HCT116 (cell line): ENCODE results near the gene BEND7. TPM values are rescaled to one million over a fixed set of nuclear protein-coding genes. Genes with fewer than 3 reads are reported as not detected.

ENCODE experiments used
- ATAC-seq: fragments of 200-7000 bp; cut with Tn5 transposase; 2 replicates; pipeline ENCODE4 v1.9.1; 2020; ENCODE audit warnings: mild to moderate bottlenecking, moderate library complexity
- BruUV-seq: library from RNA; stranded (reverse); fragments of 400-500 nt; replicated peaks from 2 replicates; lab custom pipeline; 2021; lab: Mats Ljungman, UMichigan
- CTCF ChIA-PET: fragments of 300-600 bp; sonication (Branson Sonifier 250); formaldehyde crosslinking; loops from one replicate; lab custom pipeline; 2021; ENCODE audit warnings: antibody characterized with exemption; lab: Charles Lee
- POLR2A ChIA-PET: fragments of 300-600, 350-600 bp; sonication (Branson Sonifier 250); formaldehyde crosslinking; loops from one replicate; lab custom pipeline; 2021; ENCODE audit warnings: antibody characterized with exemption; lab: Charles Lee
- RAD21 ChIA-PET, 2 experiments: fragments of 300-600 bp; sonication (Branson Sonifier 250); formaldehyde crosslinking; loops; one replicate each; lab custom pipeline; 2023; ENCODE audit warnings: low total read pairs in 2 of 2; ENCODE audit not compliant: uncharacterized antibody in 2 of 2, unreplicated experiment in 2 of 2, low non-redundant PET in 1 of 2; lab: Charles Lee
- DNase-seq: peaks from one replicate; pipeline ENCODE4 v3.0.0-alpha.2; 2010; ENCODE audit warnings: low read depth, low spot score
- H2AFZ ChIP-seq: fragments of 200-600 bp; shearing (Covaris generic), sonication (generic); 2 replicates; pipeline ENCODE4 v1.6.1; 2017; ENCODE audit warnings: low read depth, mixed run types, mixed read lengths, antibody characterized with exemption, low read length; ENCODE audit not compliant: poor library complexity, severe bottlenecking
- H3K27ac ChIP-seq: 2 replicates; pipeline ENCODE4 v1.5.1; 2012; ENCODE audit warnings: low read depth, low read length
- H3K27me3 ChIP-seq: fragments of 200-600 bp; sonication (generic); 2 replicates; pipeline ENCODE4 v1.6.1; 2016; ENCODE audit warnings: mixed run types, low read length, mixed read lengths; ENCODE audit not compliant: insufficient read depth
- H3K36me3 ChIP-seq, 2 experiments: fragments of 200-500 bp in 1 of 2; fragments of 200-600 bp in 1 of 2; sonication (Bioruptor generic) in 1 of 2; sonication (generic) in 1 of 2; 2 replicates each; pipeline versions ENCODE4 v1.5.1 to v1.6.1; 2014 to 2016; ENCODE audit warnings: low read length in 2 of 2, inconsistent platforms in 1 of 2, mixed read lengths in 1 of 2, mixed run types in 1 of 2; ENCODE audit not compliant: insufficient read depth in 2 of 2, control insufficient read depth in 1 of 2
- H3K4me1 ChIP-seq, 2 experiments: fragments of 200-600 bp in 1 of 2; sonication (generic) in 1 of 2; 2 replicates each; pipeline versions ENCODE4 v1.5.1 to v1.6.1; 2012 to 2017; ENCODE audit warnings: low read length in 2 of 2, inconsistent platforms in 1 of 2, mild to moderate bottlenecking in 1 of 2, mixed read lengths in 1 of 2, mixed run types in 1 of 2, moderate library complexity in 1 of 2; ENCODE audit not compliant: insufficient read depth in 2 of 2, control insufficient read depth in 1 of 2
- H3K4me2 ChIP-seq: fragments of 200-600 bp; sonication (generic); 2 replicates; pipeline ENCODE4 v1.6.1; 2017; ENCODE audit warnings: mixed run types, low read length, mixed read lengths
- H3K4me3 ChIP-seq, 2 experiments: fragments of 200-600 bp in 1 of 2; sonication (generic) in 1 of 2; replicated peaks in 1 of 2; 2 replicates each; pipeline ENCODE4 v1.5.1; 2011 to 2016; ENCODE audit warnings: low read length in 2 of 2, control low read depth in 1 of 2, low read depth in 1 of 2, mild to moderate bottlenecking in 1 of 2, mixed read lengths in 1 of 2, mixed run types in 1 of 2
- H3K79me2 ChIP-seq: fragments of 200-600 bp; sonication (generic); 2 replicates; pipeline ENCODE4 v1.6.1; 2017; ENCODE audit warnings: mild to moderate bottlenecking, mixed run types, low read length, moderate library complexity, mixed read lengths; ENCODE audit not compliant: insufficient read depth
- H3K9ac ChIP-seq: fragments of 200-600 bp; sonication (generic); 2 replicates; pipeline ENCODE4 v1.6.1; 2016; ENCODE audit warnings: low read length, mixed read lengths
- H3K9me2 ChIP-seq: fragments of 200-600 bp; sonication (generic), shearing (Covaris generic); 2 replicates; pipeline ENCODE4 v1.6.1; 2017; ENCODE audit warnings: mixed run types, mild to moderate bottlenecking, moderate library complexity; ENCODE audit not compliant: insufficient read depth
- H3K9me3 ChIP-seq, 2 experiments: fragments of 200-500 bp in 1 of 2; fragments of 200-600 bp in 1 of 2; sonication (Bioruptor generic) in 1 of 2; sonication (generic) in 1 of 2; 2 replicates each; pipeline ENCODE4 v1.6.1; 2014 to 2017; ENCODE audit warnings: low read length in 2 of 2, mixed read lengths in 2 of 2, inconsistent platforms in 1 of 2, low read depth in 1 of 2, mild to moderate bottlenecking in 1 of 2, mixed run types in 1 of 2, moderate library complexity in 1 of 2; ENCODE audit not compliant: control insufficient read depth in 1 of 2, insufficient read depth in 1 of 2
- H4K20me1 ChIP-seq: fragments of 200-600 bp; sonication (generic), shearing (Covaris generic); 2 replicates; pipeline ENCODE4 v1.6.1; 2017; ENCODE audit warnings: mixed run types, mild to moderate bottlenecking, moderate library complexity; ENCODE audit not compliant: insufficient read depth
- EZH2 ChIP-seq: fragments of 200-600 bp; sonication (generic); IDR thresholded peaks from 2 replicates; pipeline ENCODE4 v1.6.1; 2017; ENCODE audit warnings: antibody characterized with exemption, mixed run types
- FOSL1 ChIP-seq: IDR thresholded peaks from 2 replicates; pipeline ENCODE4 v1.6.1; 2012; ENCODE audit warnings: low read depth
- POLR2AphosphoS5 ChIP-seq: IDR thresholded peaks from 2 replicates; pipeline ENCODE4 v1.6.1; 2011; ENCODE audit warnings: mild to moderate bottlenecking, low read depth, low read length, moderate library complexity
- TCF7L2 ChIP-seq: IDR thresholded peaks from 2 replicates; pipeline ENCODE4 v1.7.0; 2011; ENCODE audit warnings: borderline replicate concordance, inconsistent platforms; ENCODE audit not compliant: insufficient read depth, insufficient read length; ENCODE audit errors: extremely low read depth
- ZFX ChIP-seq: fragments of 450-650 bp; IDR thresholded peaks from 2 replicates; pipeline ENCODE4 v1.6.1; 2017
- intact Hi-C: fragments of 100-400 bp; cut with micrococcal nuclease; formaldehyde crosslinking; loops from 2 replicates; pipeline ENCODE4 v1.10.0; 2022
- total RNA-seq: library from RNA; stranded (reverse); gene quantifications from one replicate; pipeline ENCODE4 v1.2.1, GENCODE V29; 2021; ENCODE audit not compliant: unreplicated experiment
- TF ChIP-seq, protein P1 (sequence below): IDR thresholded peaks from 2 replicates; pipeline ENCODE4 v1.6.1; 2012
- TF ChIP-seq, protein P2 (sequence below): IDR thresholded peaks from 2 replicates; pipeline ENCODE4 v1.6.1; 2011; ENCODE audit warnings: mild to moderate bottlenecking, low read length, moderate library complexity; ENCODE audit not compliant: insufficient replicate concordance; ENCODE audit errors: extremely low read depth
- TF ChIP-seq, protein P3 (sequence below), 3 experiments: fragments of 200-600 bp in 1 of 3; sonication (generic) in 1 of 3; IDR thresholded peaks in 2 of 3; conservative IDR thresholded peaks in 1 of 3; 2 replicates each; pipeline ENCODE4 v1.5.1; 2012 to 2017; ENCODE audit warnings: low read depth in 2 of 3, low read length in 2 of 3, antibody characterized with exemption in 1 of 3, borderline replicate concordance in 1 of 3, control low read depth in 1 of 3, mild to moderate bottlenecking in 1 of 3, mixed read lengths in 1 of 3, mixed run types in 1 of 3, moderate library complexity in 1 of 3; ENCODE audit not compliant: insufficient read depth in 1 of 3

BEND7 gene
- total RNA-seq, 1 experiment from 2014 or later, result 13.8 TPM

DNA sequence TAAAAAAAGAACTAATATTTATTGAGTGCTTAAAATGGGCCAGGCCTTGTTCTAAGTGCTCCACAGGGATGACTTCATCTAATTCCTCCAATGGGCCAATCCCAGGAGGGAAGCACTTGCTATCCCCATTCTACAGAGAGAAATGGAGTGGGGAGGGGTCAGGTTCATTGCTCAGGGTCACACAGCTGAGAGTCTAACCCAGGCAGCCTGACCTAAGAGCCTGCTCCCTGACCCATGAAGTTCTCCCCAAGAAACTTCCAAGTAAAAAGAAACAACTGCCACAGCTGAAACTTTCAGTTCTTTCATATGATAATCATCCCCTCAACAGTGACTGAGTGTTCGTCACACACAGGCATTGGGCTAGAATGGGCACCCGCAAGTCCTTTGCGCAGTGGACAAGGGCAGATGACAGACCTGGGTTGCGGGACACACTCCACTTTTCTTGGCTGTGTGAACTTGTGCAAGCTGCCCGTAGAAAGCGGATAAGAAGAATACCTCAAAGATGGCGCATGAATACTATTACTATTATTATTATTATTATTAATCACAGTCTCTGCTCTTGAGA lies 39.7 kb downstream of the BEND7 start:
- H3K27ac ChIP-seq, result no peak overlapping the region
- no peaks in the 10 kb centered on the region for H3K9me3 ChIP-seq
- ChIA-PET CTCF (no interaction called here), RAD21 (no interaction called here), POLR2A (no interaction called here)
- no peak overlapping the region for H3K9ac ChIP-seq
- H2AFZ ChIP-seq, result no peak overlapping the region
- H3K27me3 ChIP-seq, result no peaks in the 10 kb centered on the region
- H3K4me3 ChIP-seq, result no peak overlapping the region
- H3K79me2 ChIP-seq, result no peaks in the 10 kb centered on the region
- TF ChIP-seq TCF7L2 (no peak), ZFX (no peak), EZH2 (no peak), FOSL1 (no peak)
- TF ChIP-seq, protein P1, sequence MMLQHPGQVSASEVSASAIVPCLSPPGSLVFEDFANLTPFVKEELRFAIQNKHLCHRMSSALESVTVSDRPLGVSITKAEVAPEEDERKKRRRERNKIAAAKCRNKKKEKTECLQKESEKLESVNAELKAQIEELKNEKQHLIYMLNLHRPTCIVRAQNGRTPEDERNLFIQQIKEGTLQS, result no peak
- H3K4me1 ChIP-seq, result no peaks in the 10 kb centered on the region
- DNase-seq (no peak), ATAC-seq (no peak)
- no peaks in the 10 kb centered on the region for H3K36me3 ChIP-seq
- intact Hi-C loops, result no loop called here
- no peaks in the 10 kb centered on the region for H3K9me2 ChIP-seq
- no peak overlapping the region for H3K4me2 ChIP-seq
- no peaks in the 10 kb centered on the region for H4K20me1 ChIP-seq
- BruUV-seq, result no TSS peak

DNA sequence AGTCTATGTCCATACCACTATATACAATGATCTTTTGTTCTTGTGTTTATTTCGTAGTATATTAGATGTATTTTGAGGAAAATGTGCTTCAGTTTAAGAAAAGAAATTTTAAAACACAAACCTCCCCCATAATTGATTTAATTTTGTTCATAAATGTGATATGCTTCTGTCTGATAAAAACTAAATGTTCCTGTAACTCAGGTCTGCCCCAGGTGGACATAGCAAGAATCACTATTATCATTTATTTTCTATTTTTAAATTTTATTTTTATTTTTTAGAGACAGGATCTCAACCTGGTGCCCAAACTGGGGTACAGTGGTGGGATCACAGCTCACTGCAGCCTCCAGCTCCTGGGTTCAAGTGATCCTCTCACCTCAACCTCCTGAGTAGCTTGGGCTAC lies 43.2 kb downstream of the BEND7 start:
- TF ChIP-seq, protein P2, sequence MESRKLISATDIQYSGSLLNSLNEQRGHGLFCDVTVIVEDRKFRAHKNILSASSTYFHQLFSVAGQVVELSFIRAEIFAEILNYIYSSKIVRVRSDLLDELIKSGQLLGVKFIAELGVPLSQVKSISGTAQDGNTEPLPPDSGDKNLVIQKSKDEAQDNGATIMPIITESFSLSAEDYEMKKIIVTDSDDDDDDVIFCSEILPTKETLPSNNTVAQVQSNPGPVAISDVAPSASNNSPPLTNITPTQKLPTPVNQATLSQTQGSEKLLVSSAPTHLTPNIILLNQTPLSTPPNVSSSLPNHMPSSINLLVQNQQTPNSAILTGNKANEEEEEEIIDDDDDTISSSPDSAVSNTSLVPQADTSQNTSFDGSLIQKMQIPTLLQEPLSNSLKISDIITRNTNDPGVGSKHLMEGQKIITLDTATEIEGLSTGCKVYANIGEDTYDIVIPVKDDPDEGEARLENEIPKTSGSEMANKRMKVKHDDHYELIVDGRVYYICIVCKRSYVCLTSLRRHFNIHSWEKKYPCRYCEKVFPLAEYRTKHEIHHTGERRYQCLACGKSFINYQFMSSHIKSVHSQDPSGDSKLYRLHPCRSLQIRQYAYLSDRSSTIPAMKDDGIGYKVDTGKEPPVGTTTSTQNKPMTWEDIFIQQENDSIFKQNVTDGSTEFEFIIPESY, result no peak
- TF ChIP-seq FOSL1 (no peak), POLR2AphosphoS5 (no peak)
- TF ChIP-seq, protein P3, sequence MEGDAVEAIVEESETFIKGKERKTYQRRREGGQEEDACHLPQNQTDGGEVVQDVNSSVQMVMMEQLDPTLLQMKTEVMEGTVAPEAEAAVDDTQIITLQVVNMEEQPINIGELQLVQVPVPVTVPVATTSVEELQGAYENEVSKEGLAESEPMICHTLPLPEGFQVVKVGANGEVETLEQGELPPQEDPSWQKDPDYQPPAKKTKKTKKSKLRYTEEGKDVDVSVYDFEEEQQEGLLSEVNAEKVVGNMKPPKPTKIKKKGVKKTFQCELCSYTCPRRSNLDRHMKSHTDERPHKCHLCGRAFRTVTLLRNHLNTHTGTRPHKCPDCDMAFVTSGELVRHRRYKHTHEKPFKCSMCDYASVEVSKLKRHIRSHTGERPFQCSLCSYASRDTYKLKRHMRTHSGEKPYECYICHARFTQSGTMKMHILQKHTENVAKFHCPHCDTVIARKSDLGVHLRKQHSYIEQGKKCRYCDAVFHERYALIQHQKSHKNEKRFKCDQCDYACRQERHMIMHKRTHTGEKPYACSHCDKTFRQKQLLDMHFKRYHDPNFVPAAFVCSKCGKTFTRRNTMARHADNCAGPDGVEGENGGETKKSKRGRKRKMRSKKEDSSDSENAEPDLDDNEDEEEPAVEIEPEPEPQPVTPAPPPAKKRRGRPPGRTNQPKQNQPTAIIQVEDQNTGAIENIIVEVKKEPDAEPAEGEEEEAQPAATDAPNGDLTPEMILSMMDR (IDR thresholded peaks at IDR 0.05 in 2 of 3, conservative IDR thresholded peaks at IDR 0.05 in 1 of 3; ENCODE audit: borderline replicate concordance in 1 of 3, insufficient read depth in 1 of 3, low read depth in 2 of 3, low read length in 2 of 3), result peak in 1 of 3 experiments; percentile 43; a peak in 2 of 6 replicates
- TF ChIP-seq, all 23 proteins: peak for 1
- Histone ChIP-seq H3K4me2 (no peak overlapping the region), H3K9me2 (no peaks in the 10 kb centered on the region), H3K4me3 (no peak overlapping the region), H3K36me3 (no peaks in the 10 kb centered on the region), H3K27ac (no peak overlapping the region), H3K9ac (no peak overlapping the region), H3K27me3 (no peaks in the 10 kb centered on the region), H3K9me3 (no peaks in the 10 kb centered on the region), H4K20me1 (no peaks in the 10 kb centered on the region), H2AFZ (no peak overlapping the region), H3K79me2 (no peaks in the 10 kb centered on the region), H3K4me1 (no peaks in the 10 kb centered on the region)
- RAD21 ChIA-PET, result no interaction called here
- intact Hi-C loops, result no loop called here
- POLR2A ChIA-PET, result no interaction called here
- no TSS peak for BruUV-seq
- CTCF ChIA-PET, result no interaction called here
- DNase-seq (no peak), ATAC-seq (peak; percentile 52; the same call in 1 of the 2 replicates)
